Activated T-cell treated with anti-CD3 and anti-CD28 coated beads, Interleukin-2, amount 50 U/mL, for 72 hours (primary cell): ENCODE measurements around the gene ABHD2. TPM values are rescaled to one million over a fixed set of nuclear protein-coding genes. Genes with fewer than 3 reads are reported as not detected.
"Not testable (repeated sequence)": the region's sequence is repeated elsewhere in the genome, so short reads cannot be mapped to it uniquely, and the experiment has no call there.

Source experiments
- ATAC-seq, 2 donors: fragments of 150-1000 bp; cut with Tn5 transposase; replicated peaks in 1 of 2; 2 replicates each; pipeline ENCODE4 v1.10.0; 2021; ENCODE audit warnings: moderate library complexity in 2 of 2, mild to moderate bottlenecking in 1 of 2
- DNase-seq, 2 donors: peaks; one replicate each; pipeline ENCODE4 v3.0.0; 2021 to 2022; ENCODE audit warnings: mixed read lengths in 1 of 2
- H3K27ac Mint-ChIP-seq: one replicate; pipeline ENCODE4 v1.8.0; 2022; ENCODE audit warnings: mild to moderate bottlenecking, moderate library complexity, mixed read lengths
- H3K27me3 Mint-ChIP-seq: one replicate; pipeline ENCODE4 v1.8.0; 2022; ENCODE audit warnings: low read depth, mixed read lengths
- H3K36me3 Mint-ChIP-seq, 2 donors: one replicate each; pipeline ENCODE4 v1.8.0; 2022; ENCODE audit warnings: mixed read lengths in 2 of 2, mild to moderate bottlenecking in 1 of 2; ENCODE audit not compliant: insufficient read depth in 2 of 2
- H3K4me1 Mint-ChIP-seq: one replicate; pipeline ENCODE4 v1.8.0; 2022; ENCODE audit warnings: low read depth, mixed read lengths
- H3K4me3 Mint-ChIP-seq, 2 donors: one replicate each; pipeline ENCODE4 v1.8.0; 2022; ENCODE audit warnings: mild to moderate bottlenecking in 2 of 2, mixed read lengths in 2 of 2, moderate library complexity in 2 of 2
- H3K9me3 Mint-ChIP-seq, 2 donors: one replicate each; pipeline ENCODE4 v1.8.0; 2022; ENCODE audit warnings: mixed read lengths in 2 of 2
- total RNA-seq, 2 donors: library from RNA; stranded (reverse); gene quantifications; one replicate each; pipeline ENCODE4 v1.2.3, GENCODE V29; 2022

ABHD2 gene
- total RNA-seq, 2 donors from 2014 or later, result 36.8 to 44.1 TPM

DNA sequence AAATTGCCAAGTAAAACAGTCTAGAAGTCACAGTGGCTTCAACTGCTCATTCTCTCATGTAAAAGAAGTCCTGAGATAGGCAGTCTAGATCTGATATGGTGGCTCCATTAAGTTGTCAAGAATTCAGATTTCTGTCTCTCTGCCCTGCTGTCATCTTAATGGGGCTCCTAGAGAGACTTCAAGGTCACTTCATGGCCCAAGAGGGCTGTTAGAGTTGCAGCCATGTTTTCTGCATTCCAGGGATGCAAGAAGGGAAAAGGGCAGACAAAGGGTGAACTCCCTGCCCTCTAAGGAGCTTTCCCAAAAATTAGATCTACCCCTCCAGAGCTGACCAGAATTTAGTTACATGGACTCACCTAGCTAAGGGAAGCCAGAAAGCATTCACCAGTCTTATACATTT is 23.1 kb downstream of the ABHD2 start:
- ATAC-seq, result no peak
- peaks cover 8% of the 10 kb centered on the region for H3K4me1 Mint-ChIP-seq

DNA sequence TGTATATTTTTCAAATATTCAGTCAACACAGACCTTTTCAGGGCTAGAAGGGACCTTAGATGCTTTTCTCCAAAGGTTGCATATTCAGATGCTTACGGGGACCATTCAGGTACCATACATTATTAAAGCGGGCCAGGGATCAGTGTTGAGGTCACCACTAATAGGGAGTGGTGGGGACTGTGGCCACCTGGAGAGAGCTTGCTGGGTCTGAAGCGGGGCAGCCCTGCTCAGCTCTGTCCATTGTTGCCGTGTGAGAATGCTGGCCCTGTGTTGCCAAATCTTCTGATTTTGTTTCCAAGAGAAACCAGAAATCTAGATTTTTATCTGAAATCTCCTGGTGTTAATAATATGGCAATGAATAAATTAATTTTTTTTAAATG is 23.7 kb downstream of the ABHD2 start:
- Mint-ChIP-seq H3K36me3 (peaks cover 2 to 3% of the 10 kb centered on the region in 2 donors), H3K4me3 (no peak overlapping the region), H3K27me3 (no peaks in the 10 kb centered on the region), H3K27ac (no peak overlapping the region), H3K4me1 (peaks cover 8% of the 10 kb centered on the region), H3K9me3 (no peaks in the 10 kb centered on the region)
- ATAC-seq (no peak), DNase-seq (no peak)

More for the DNA sequence above, 23.1 kb downstream of the ABHD2 start:
- Mint-ChIP-seq H3K27me3 (no peaks in the 10 kb centered on the region), H3K4me3 (no peak overlapping the region), H3K27ac (no peak overlapping the region), H3K36me3 (peaks cover under 1 to 2% of the 10 kb centered on the region in 2 donors), H3K9me3 (no peaks in the 10 kb centered on the region)
- DNase-seq, result no peak

DNA sequence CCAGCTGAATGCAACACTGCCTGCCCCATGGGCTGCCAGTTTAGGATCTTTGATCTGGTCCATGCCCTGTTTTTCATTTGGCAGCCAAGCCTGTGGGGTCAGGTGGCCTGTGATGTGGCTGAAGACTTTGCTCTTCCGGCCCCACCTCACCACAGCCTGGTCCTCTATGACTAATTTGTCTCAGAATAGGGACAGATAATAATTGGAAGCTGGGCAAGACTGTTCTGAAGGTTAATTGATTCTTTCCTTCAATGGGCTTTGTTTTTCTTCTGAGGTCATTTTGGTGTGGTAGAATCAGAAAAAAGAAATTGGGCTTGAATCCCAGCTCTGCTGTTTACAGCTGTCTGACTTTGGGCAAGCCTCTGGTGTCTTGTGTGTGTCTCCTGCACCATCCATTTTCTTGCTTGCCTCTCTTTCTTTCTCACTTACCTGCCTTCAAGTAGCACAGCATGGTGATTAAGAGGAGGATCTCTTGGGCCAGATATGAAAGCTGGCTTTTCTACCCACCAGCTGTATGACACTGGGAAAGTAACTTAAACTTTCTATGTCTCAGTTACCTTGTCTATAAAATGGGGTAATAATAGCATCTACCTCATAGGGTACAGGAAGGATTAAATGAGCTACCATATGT is 24.2 kb downstream of the ABHD2 start:
- peaks cover 8% of the 10 kb centered on the region for H3K4me1 Mint-ChIP-seq
- ATAC-seq (peak; percentile 50 to 75), DNase-seq (no peak)
- no peak overlapping the region for H3K4me3 Mint-ChIP-seq
- no peaks in the 10 kb centered on the region for H3K27me3 Mint-ChIP-seq
- H3K36me3 Mint-ChIP-seq, result peaks cover 2 to 3% of the 10 kb centered on the region in 2 donors
- no peak overlapping the region for H3K27ac Mint-ChIP-seq
- H3K9me3 Mint-ChIP-seq, result no peaks in the 10 kb centered on the region

DNA sequence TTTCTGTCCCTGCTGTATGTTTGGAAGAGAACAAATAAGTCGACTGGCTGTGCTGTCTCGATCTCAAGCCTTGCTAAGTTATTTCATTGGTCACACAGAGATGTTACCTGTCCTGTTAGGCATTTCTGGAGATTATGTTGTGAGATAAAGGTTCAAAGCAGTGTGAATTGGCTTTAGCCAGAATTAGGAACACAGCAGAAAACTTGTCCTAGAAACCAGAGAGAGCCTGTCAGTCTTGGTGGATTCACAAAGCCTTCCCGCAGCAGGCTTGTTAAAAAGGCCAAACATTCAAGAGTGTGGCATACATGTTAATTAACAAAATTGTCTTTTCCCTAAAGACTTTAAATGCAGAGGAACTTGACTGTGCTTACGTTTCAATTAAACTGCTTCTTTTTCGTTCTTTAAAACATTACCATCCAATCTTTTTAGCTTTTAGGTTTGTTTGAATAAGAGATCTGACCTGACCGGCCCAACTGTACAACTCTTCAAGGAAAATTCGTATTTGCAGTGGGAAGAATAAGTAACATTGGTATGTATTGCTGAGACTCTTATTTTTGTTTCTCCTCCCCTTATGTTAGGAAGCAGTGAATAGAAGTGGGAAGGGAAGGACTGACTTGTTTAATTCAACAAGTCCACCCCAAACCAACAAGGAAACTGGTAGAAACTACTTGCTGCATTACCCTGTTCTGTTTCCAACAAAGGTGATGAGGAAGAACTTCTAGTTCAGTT is 25.2 kb downstream of the ABHD2 start:
- no peaks in the 10 kb centered on the region for H3K27me3 Mint-ChIP-seq
- ATAC-seq (no peak), DNase-seq (no peak)
- H3K4me3 Mint-ChIP-seq, result no peak overlapping the region
- H3K27ac Mint-ChIP-seq, result no peak overlapping the region
- H3K4me1 Mint-ChIP-seq, result peaks cover under 1% of the 10 kb centered on the region
- peaks cover 3 to 6% of the 10 kb centered on the region in 2 donors for H3K36me3 Mint-ChIP-seq
- H3K9me3 Mint-ChIP-seq, result no peaks in the 10 kb centered on the region

DNA sequence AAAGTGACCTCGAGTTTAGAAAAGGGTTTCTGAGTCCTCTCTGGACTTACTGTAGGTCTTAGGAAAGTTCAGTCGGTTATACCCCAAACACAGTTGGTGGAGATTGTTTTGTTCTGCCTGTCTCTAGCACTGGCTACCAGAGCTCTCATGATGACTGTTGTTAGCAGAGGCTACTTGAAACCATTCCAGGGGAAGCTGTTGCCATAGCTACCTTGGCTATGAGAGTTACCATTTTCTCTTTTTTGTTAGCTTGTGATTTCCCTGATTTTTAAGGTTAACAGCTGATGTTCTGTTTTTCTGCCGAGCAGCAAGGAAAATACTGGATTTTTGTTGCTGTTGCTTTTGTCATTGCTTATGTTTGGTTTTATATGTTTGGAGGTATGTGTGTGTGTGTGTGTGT is 26.7 kb downstream of the ABHD2 start:
- Mint-ChIP-seq H3K27me3 (no peaks in the 10 kb centered on the region), H3K4me1 (peaks cover 5% of the 10 kb centered on the region), H3K27ac (no peak overlapping the region), H3K36me3 (peaks cover 3 to 6% of the 10 kb centered on the region in 2 donors), H3K4me3 (no peak overlapping the region), H3K9me3 (no peaks in the 10 kb centered on the region)
- no peak for DNase-seq
- ATAC-seq, result no peak

DNA sequence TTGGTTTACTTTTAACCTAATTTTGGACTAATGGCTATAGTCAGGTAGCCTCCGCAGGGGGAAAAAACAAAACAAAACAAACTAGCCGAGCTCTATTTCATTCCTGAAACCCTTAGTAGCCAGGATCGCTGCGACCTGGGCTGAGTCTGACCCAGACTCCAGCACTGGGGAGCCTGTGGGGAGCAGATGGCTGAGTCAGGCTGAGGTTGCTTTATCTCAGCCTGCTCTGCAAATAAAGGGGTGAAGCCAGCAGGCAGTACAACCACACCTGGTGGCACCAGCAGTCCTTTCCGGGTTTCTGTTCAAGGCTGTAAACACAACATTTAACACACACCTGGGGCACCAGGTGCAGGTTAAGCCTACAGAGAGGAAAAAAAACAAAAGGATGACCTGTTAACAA is 27.3 kb downstream of the ABHD2 start:
- Mint-ChIP-seq H3K4me1 (peaks cover 5% of the 10 kb centered on the region), H3K36me3 (peaks cover 3 to 6% of the 10 kb centered on the region in 2 donors), H3K27ac (no peak overlapping the region), H3K27me3 (no peaks in the 10 kb centered on the region), H3K9me3 (no peaks in the 10 kb centered on the region), H3K4me3 (no peak overlapping the region)
- no peak for DNase-seq
- no peak for ATAC-seq

DNA sequence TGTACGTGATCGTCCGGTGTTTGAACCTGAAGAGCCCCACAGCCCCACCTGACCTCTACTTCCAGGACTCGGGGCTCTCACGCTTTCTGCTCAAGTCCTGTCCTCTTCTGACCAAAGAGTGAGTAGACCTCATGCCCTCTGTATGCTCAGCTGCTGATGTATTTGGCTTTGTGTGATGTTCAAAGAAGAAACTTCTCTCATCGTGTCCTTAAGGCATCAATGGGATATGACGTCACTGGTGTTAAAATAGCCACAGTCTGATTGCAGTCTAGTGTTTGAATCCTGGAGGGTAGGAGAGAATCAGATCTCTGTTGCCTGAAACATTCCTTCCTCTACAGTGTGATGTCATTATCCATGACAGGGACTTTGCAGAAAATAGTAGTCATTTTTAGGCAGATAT is 28.1 kb downstream of the ABHD2 start:
- no peaks in the 10 kb centered on the region for H3K9me3 Mint-ChIP-seq
- peaks cover 5% of the 10 kb centered on the region for H3K4me1 Mint-ChIP-seq
- no peaks in the 10 kb centered on the region for H3K27me3 Mint-ChIP-seq
- H3K36me3 Mint-ChIP-seq, result peaks cover 3 to 6% of the 10 kb centered on the region in 2 donors
- no peak overlapping the region for H3K27ac Mint-ChIP-seq
- no peak overlapping the region for H3K4me3 Mint-ChIP-seq
- DNase-seq, result no peak
- ATAC-seq, result no peak

DNA sequence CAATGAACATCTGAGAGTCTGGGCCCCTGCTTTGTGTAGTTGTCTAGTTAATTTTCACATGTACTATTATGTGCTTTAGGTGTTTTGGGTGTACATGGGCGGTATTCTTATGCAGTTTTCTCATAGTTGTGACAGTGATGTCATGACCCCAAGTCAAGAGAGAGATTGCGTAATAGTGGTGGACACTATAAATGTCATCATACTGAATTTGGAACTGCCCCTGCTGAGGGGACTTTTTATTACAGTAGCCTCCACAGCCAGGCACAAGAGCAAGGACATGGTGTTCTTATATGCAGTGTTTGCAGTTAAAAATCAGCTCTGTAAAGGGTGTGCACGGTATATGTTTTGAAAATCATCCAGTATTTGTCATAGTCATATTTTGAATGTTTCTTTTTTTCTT is 29.5 kb downstream of the ABHD2 start:
- Mint-ChIP-seq H3K9me3 (no peaks in the 10 kb centered on the region), H3K4me3 (no peak overlapping the region), H3K36me3 (peaks cover 3 to 12% of the 10 kb centered on the region in 2 donors), H3K4me1 (peaks cover 5% of the 10 kb centered on the region), H3K27ac (no peak overlapping the region), H3K27me3 (no peaks in the 10 kb centered on the region)
- DNase-seq (no peak), ATAC-seq (peak in 1 of 2 donors; percentile 59)

DNA sequence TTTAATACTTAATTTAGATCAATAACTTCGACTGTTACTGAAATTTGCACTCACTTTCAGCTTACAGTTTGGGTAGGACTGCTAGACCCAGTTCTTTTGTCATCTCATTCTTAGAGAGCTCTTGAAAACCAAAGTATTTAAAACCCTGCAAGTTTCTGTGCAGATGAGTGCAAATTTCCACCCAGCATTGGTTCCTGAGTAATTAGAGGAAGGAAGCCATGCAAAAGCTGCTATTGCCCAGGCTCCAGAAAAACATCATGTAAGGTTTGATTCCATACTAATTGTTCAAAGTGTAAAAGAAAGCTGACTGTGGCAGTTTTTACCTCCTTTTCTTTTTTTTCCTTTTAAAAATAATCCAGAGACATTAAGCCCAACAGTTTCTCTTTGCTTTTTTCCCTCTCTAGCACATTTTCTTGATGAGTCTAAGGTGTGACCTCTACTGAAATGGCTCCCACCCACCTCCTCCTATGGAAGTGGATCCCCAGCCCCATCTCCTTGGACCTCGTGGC is 30.3 kb downstream of the ABHD2 start:
- Mint-ChIP-seq H3K27ac (no peak overlapping the region), H3K27me3 (no peaks in the 10 kb centered on the region), H3K9me3 (no peaks in the 10 kb centered on the region), H3K36me3 (peaks cover 3 to 13% of the 10 kb centered on the region in 2 donors), H3K4me1 (peaks cover 5% of the 10 kb centered on the region), H3K4me3 (no peak overlapping the region)
- peak in 1 of 2 donors; percentile 34 for ATAC-seq
- DNase-seq, result no peak

DNA sequence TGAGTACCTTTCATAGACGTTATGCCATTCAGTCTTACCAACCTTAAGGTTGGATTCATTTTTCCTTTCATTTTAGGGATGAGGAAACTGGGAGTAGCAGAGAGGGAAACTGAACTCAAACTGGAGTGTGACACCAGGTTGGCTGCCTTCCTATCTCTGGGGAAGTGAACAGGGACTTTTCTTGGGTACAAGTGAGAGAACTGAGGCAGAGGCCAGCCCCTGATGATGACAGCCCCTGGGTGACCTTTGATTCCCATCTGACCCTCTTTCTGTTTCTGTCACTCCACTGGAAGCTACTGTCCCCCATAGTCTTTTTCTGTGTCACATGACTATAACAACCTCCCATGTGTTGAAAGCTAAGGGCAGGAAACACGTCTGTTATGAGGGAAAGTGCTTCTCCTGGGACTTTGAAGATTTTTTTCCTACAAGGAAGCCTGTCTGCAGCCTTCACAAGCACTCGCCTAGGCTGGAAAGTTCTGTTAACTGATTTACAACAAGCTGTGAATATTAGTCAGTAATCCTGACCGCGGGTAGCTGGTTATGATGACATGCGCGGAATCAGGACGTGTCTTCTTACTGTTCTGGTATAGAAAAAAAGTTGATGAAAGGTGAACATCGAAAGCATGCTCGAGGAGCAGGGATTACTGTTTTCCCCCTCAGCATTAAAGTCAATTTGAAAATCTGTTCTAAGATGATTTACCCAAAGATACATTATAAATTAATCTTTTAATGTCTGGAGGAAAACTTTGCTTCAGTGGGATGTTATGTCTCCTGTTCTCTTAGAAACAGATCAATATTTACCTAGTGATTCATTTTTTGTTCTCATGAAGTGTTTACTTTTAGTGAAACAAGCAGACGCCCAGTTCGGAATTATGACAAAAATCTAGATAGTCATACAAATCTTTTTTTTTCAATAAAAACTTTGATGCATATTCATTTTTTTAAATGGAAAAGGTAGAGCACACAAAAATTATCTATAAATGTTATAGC is 31.5 kb downstream of the ABHD2 start:
- peak overlapping the region; percentile 48 for H3K27ac Mint-ChIP-seq

DNA sequence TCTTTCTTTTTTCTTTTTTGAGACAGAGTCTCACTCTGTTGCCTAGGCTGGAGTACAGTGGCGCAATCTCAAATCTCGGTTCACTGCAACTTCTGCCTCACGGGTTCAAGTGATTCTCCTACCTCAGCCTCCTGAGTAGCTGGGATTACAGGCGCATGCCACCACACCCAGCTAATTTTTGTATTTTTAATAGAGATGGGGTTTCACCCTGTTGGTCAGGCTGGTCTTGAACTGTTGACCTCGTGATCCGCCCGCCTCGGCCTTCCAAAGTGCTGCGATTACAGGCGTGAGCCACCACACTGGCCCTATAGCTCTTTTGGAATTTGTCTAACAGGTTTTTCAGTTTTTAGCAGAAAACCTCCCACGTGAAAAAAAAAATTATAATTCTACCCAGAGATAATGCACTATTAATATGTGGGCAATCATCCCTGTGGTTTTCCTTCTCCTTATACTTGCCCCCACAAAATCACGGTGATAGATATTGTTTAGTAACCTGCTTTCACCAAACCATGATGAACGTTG is 32.3 kb downstream of the ABHD2 start:
- DNase-seq, H3K9me3 Mint-ChIP-seq, ATAC-seq, H3K27me3 Mint-ChIP-seq, H3K27ac Mint-ChIP-seq, H3K4me1 Mint-ChIP-seq, H3K4me3 Mint-ChIP-seq: not testable (repeated sequence)
- peaks cover 3 to 19% of the 10 kb centered on the region in 2 donors for H3K36me3 Mint-ChIP-seq

More for the DNA sequence above, 31.5 kb downstream of the ABHD2 start:
- peak in 1 of 2 donors; percentile 44 for ATAC-seq
- peaks cover 3 to 17% of the 10 kb centered on the region in 2 donors for H3K36me3 Mint-ChIP-seq
- DNase-seq, result no peak
- peaks cover 5% of the 10 kb centered on the region for H3K4me1 Mint-ChIP-seq
- H3K4me3 Mint-ChIP-seq, result peak overlapping the region in 1 of 2 donors; percentile 29
- H3K9me3 Mint-ChIP-seq, result no peaks in the 10 kb centered on the region
- H3K27me3 Mint-ChIP-seq, result no peaks in the 10 kb centered on the region

DNA sequence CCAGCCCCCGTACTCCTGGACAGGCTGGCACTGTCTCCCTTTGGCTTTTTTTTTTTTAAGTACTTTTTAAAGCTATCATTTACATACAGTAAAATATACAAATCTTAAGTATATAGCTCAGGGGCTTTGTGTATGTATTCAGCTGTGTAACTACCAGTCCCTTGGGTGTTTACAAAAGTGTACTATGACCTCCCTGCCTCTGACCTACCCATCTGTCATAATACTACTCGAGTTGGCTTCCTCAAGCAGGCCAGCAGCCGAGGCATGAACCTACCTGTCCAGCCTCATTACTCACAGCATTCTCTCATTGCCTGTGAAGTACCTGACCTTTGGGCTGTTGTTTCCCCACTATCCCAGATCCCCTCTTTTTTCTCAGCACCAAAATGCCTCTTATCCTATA is 33.2 kb downstream of the ABHD2 start:
- Mint-ChIP-seq H3K36me3 (peaks cover 5 to 24% of the 10 kb centered on the region in 2 donors), H3K4me3 (no peak overlapping the region), H3K27ac (no peak overlapping the region), H3K4me1 (peaks cover 14% of the 10 kb centered on the region), H3K27me3 (no peaks in the 10 kb centered on the region), H3K9me3 (no peaks in the 10 kb centered on the region)
- ATAC-seq (no peak), DNase-seq (no peak)
